ENCODE data around the gene C2CD3. TPM values are rescaled to one million over a fixed set of nuclear protein-coding genes. Genes with fewer than 3 reads are reported as not detected.
A peak's percentile ranks its signal among the peaks of the same experiment; 100 is the strongest.

Gene C2CD3
- total RNA-seq, 2 experiments from 2014 or later = 31.9 to 35.1 TPM

DNA sequence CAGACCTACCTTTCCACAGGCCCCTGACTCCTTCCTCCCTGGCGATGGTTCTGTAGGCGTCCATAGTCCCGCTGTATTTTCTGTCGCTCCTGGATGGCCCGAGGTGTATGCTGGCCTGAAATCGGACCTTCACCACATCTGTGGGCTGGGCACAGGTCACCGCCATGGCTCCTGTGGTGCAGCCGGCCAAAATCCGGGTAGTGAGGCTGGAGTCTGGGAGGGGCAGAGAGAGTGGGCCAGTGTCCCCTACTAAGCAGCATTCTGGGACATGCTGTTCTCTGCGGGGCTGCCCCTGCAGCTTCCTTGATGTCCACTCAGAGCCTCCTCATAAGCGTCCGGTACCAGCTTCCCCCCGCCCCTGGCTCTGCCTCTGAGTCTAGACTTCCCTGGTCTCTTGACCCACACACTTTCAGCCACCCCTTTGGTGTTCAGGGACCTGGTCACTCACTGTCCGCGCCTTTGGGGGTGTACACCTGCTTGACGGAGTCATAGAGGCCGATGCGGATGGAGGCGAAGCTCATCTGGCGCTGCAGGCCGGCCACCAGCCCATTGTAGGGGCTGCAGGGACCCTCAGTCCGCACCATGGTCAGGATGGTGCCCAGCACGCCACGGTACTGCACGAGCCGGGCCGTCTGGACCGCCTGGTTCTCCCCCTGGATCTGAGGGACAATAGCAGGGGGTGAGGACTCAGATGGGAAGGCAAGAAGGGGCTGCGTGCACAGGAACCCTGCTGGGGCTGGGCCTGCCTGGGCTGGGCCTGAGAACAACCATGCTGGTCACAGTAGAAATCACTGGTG lies 164.9 kb downstream of the C2CD3 start:
- Mint-ChIP-seq H3K27ac (peak overlapping the region; percentile 94), H3K27me3 (no peaks in the 10 kb centered on the region), H3K9me3 (no peaks in the 10 kb centered on the region), H3K36me3 (ENCODE audit: low read depth) (peaks cover 26% of the 10 kb centered on the region), H3K4me1 (ENCODE audit: low read depth) (peaks cover 82% of the 10 kb centered on the region), H3K4me3 (peak overlapping the region; percentile 81)
- Histone ChIP-seq H3K27ac (ENCODE audit: low read depth in 1 of 2, low read length in 2 of 2) (peak overlapping the region; percentile 64 to 70), H3K4me1 (ENCODE audit: insufficient read depth, low read length) (peaks cover 83% of the 10 kb centered on the region), H3K4me3 (ENCODE audit: low read length) (no peak overlapping the region), H3K9me3 (ENCODE audit: control insufficient read depth in 1 of 2, insufficient read depth in 1 of 2, low read length in 2 of 2) (no peaks in the 10 kb centered on the region), H3K27me3 (ENCODE audit: control insufficient read depth in 1 of 2, insufficient read depth in 2 of 2, low read length in 2 of 2) (no peaks in the 10 kb centered on the region), H3K36me3 (ENCODE audit: insufficient read depth, low read length) (peaks cover 5% of the 10 kb centered on the region)
- DNase-seq (no peak), ATAC-seq (ENCODE audit: poor library complexity) (no peak)
- intact Hi-C loops (cut with DNase I, micrococcal nuclease) = loop anchor here (1.0 to 2.0 kb wide), 4 partner anchors 11 to 42 kb away; no protein-coding TSS in a partner anchor
- ChIA-PET POLR2A (interaction anchor here (0.5 to 5.9 kb wide), 9 partner anchors 8 to 107 kb away, joined by 3 to 316 read pairs (median 10); partner anchors contain the start of gene UCP2), CTCF (interaction anchor here (0.9 to 2.3 kb wide), 11 partner anchors 9 to 42 kb away, joined by 4 to 26 read pairs (median 5); partner anchors contain the start of gene UCP2)
- TF ChIP-seq, protein P1, sequence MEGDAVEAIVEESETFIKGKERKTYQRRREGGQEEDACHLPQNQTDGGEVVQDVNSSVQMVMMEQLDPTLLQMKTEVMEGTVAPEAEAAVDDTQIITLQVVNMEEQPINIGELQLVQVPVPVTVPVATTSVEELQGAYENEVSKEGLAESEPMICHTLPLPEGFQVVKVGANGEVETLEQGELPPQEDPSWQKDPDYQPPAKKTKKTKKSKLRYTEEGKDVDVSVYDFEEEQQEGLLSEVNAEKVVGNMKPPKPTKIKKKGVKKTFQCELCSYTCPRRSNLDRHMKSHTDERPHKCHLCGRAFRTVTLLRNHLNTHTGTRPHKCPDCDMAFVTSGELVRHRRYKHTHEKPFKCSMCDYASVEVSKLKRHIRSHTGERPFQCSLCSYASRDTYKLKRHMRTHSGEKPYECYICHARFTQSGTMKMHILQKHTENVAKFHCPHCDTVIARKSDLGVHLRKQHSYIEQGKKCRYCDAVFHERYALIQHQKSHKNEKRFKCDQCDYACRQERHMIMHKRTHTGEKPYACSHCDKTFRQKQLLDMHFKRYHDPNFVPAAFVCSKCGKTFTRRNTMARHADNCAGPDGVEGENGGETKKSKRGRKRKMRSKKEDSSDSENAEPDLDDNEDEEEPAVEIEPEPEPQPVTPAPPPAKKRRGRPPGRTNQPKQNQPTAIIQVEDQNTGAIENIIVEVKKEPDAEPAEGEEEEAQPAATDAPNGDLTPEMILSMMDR (IDR thresholded peaks at IDR 0.05) = no peak

DNA sequence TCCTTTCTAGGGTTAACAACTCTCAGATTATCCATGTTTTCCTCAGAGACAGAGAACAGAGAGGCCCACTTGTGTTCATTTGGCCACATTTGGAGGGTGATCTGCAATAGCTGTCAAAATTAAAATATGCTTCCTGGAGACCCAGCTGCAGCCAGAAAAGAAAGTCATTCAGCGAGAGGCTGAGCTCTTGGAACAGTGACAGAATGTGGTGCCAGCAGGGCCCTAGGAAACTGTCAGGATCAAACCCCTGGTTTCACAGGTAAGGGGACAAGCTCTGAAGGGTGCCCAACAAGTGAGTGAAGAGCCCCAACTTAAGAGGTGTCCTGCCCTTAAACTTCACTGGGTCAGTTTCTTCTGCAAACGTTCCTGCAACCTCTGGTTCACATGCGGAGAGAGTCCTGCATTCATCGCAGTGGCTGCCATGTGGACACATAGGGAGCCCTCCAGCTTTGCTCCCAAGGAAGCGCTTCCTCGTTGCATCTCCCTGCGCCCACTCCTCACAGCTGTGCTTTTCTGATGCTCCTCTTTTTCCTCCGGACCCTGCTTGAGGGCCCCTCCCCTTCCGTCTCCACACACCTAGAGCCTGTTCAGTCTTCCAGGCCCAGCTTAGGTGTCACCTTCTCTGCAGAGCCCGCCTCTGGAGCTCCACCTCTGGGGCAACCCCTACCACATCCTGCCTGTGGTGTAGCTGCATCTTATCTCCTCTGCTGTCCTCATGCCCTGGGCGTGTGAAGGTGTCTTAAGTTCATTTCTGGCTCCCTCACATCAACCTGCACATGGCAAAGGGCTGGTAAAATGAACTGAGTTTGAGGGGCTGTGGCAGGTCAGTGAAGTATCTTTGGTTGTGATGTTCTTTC lies 165.8 kb downstream of the C2CD3 start:
- H3K36me3 ChIP-seq (ENCODE audit: insufficient read depth, low read length) = peaks cover 5% of the 10 kb centered on the region
- no peaks in the 10 kb centered on the region for H3K27me3 Mint-ChIP-seq
- H3K36me3 Mint-ChIP-seq (ENCODE audit: low read depth) = peaks cover 26% of the 10 kb centered on the region
- H3K4me1 ChIP-seq (ENCODE audit: insufficient read depth, low read length) = peaks cover 75% of the 10 kb centered on the region
- H3K27ac ChIP-seq (ENCODE audit: low read depth in 1 of 2, low read length in 2 of 2) = peak overlapping the region; percentile 64 to 70
- peak overlapping the region; percentile 39 for H3K4me3 ChIP-seq (ENCODE audit: low read length)
- H3K4me3 Mint-ChIP-seq = peak overlapping the region; percentile 81
- intact Hi-C loops (cut with DNase I, micrococcal nuclease) = loop anchor here (1.0 to 2.0 kb wide), 4 partner anchors 10 to 41 kb away; no protein-coding TSS in a partner anchor
- H3K27ac Mint-ChIP-seq = peak overlapping the region; percentile 94
- H3K9me3 Mint-ChIP-seq = no peaks in the 10 kb centered on the region
- H3K27me3 ChIP-seq (ENCODE audit: control insufficient read depth in 1 of 2, insufficient read depth in 2 of 2, low read length in 2 of 2) = no peaks in the 10 kb centered on the region
- ChIA-PET POLR2A (interaction anchor here (0.5 to 5.9 kb wide), 10 partner anchors 9 to 114 kb away, joined by 3 to 316 read pairs (median 8); partner anchors contain the start of gene UCP2), CTCF (interaction anchor here (0.9 to 2.3 kb wide), 11 partner anchors 10 to 41 kb away, joined by 4 to 26 read pairs (median 5); partner anchors contain the start of gene UCP2)
- DNase-seq (peak; percentile 77 to 96 (median 84)), ATAC-seq (ENCODE audit: poor library complexity) (peak; percentile 100)
- no peaks in the 10 kb centered on the region for H3K9me3 ChIP-seq (ENCODE audit: control insufficient read depth in 1 of 2, insufficient read depth in 1 of 2, low read length in 2 of 2)
- peaks cover 73% of the 10 kb centered on the region for H3K4me1 Mint-ChIP-seq (ENCODE audit: low read depth)
- TF ChIP-seq, protein P1 (IDR thresholded peaks at IDR 0.05) = peak; percentile 45
